HG03469 (cell line): ENCODE data around the gene PCSK4.
"Not testable (repeated sequence)": the region's sequence is repeated elsewhere in the genome, so short reads cannot be mapped to it uniquely, and the experiment has no call there.

Experiments
- ATAC-seq: cut with Tn5 transposase; IDR thresholded peaks from one replicate; pipeline ENCODE4 v1.9.1; 2021; ENCODE audit warnings: mild to moderate bottlenecking, moderate library complexity, moderate number of reproducible peaks; ENCODE audit not compliant: unreplicated experiment

The PCSK4 gene

DNA sequence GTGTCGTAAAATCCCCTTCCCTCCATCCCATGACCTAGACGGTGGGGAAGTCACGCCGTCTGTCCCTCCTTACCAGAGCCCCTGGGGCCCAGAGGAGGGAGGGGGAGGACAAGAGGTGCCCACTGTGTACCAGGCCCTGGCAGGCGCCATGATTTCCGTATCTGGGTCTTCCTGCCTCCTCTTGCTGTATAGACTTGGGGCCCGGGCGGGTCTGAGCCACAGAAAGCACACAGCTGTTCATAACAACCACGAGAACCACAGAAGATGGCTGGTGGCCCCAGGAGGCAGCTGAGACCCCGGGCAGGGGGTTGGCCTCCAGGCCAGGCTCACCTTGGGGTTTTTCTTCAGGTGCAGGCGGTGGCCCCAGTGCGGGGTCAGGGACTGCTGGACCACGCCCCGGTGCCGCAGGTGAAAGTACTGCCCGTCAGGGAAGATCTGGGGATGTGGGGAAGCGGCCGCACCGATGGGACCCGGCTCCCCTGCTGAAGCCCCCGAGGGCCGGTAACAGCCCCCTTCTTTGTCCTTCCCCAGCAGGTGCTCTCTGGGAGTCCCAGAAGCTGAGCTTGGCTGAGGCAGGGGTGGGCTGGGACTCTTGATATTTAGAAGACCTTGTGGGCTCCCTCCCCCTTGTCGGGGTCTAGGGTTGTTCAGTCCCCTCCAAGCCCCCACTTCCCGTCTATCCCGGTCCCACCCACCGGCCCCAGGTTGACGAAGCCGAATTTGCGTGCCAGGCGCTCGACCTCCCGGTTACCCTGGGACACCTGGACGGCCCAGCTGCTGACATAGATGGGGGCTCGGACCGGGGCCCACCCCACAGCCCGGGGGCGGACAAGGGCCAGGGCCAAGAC, 463 bp downstream of the PCSK4 start:
- ATAC-seq: no peak

DNA sequence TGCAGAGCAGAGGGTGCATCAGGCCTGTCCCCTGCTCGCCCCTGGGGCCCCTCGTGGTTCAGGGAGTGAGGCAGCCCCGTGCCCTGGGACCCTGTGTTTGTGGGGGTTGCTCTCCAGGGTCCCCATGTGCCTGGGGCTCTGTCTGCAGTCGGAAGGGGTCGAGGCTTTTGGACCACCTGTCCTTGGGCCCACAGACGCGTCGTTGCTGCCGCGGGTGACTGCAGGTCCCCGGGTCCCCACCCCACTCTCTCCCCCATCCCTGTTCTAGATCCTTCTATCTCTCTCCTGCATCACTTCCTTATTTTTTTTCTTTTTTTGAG, 1.9 kb downstream of the PCSK4 start:
- ATAC-seq: no peak

DNA sequence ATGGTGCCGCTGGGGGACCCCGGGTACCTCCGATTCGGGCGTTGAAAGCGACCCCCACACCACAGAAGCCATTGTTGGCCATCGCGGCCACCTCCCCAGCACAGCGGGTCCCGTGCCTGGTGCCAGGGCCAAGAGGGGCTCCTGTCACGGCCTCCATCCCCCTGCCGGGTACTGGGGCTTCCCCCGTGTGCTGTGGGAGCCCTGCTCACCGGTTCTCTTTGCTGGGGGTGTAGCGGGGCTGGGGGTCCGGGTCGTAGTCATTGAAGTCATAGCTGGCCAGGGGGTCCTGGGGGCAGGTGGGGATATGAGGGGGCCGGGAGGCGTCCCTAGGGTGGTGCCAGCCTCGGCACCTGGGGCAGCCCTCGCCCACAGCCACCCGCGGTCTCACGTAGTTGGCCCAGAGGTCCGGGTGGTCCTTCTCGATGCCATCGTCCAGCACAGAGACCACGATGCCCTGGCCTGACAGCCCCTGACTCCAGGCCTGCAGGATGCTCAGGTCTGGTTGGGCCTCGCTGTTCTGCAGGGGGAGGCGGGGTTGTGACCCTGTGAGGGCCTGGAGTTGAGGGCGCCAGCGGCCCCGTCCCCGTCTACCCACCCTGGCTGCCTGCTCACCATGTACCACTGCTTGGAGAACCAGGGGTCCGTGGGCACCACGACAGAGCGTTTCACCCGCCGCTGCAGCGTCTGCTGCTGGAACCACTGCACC, 2.4 kb downstream of the PCSK4 start:
- ATAC-seq: no peak

DNA sequence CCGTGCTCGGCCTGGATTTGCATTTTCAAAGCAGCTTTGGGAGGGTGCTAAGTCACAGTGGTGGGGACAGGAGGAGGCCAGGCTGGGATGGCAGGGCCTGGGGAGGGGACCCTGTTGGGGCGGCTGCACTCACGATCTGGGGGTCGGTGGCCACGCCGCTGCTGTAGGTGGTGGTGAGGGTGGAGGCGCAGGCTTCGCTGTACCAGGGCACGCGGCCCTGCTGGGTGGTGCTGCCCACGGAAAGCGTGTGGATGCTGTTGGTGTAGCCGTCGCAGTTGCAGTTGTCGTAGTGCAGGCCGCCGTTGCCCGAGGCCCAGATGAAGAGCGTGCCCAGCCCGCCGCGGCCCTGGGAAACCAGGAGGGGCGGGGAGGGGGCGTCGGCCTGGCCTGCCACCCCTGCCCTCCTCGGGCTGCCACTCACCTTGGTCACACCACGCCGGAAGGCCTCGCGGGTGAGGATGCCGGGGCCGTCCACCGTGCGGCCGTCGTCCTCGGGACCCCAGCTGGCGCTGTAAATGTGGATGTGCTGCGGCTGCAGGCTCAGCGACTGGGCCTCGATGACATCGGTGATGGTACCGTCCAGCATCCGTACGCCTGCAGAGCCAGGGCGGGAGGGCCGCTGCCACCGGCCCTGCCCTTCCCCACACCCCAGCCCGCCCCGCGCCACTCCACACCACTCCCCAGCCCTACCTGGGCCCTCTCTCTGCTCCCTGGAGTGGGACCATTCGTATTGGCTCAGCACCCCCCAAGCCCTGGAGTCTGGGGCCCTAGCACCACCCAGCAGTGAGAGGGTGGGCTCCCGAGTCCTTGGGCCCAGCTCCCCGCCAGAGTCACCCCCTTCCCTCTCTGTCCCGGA, 3.2 kb downstream of the PCSK4 start:
- no peak for ATAC-seq

DNA sequence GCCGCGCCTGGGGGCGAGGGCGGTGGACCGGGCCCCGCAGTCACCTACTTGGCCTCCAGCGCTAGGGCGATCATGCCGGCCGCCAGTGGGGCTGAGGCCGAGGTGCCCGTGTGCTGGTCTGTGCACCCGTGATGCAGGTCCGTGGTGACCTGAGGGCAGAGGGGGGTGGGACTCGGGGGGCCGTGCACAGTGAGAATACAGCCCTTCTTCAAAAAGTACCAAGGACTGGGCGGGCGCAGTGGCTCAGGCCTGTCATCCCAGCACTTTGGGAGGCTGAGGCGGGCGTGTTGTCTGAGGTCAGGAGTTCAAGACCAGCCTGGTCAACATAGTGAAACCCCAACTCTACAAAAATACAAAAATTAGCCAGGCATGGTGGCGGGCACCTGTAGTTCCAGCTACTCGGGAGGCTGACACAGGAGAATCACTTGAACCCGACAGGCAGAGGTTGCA, 6.1 kb downstream of the PCSK4 start:
- no peak for ATAC-seq

DNA sequence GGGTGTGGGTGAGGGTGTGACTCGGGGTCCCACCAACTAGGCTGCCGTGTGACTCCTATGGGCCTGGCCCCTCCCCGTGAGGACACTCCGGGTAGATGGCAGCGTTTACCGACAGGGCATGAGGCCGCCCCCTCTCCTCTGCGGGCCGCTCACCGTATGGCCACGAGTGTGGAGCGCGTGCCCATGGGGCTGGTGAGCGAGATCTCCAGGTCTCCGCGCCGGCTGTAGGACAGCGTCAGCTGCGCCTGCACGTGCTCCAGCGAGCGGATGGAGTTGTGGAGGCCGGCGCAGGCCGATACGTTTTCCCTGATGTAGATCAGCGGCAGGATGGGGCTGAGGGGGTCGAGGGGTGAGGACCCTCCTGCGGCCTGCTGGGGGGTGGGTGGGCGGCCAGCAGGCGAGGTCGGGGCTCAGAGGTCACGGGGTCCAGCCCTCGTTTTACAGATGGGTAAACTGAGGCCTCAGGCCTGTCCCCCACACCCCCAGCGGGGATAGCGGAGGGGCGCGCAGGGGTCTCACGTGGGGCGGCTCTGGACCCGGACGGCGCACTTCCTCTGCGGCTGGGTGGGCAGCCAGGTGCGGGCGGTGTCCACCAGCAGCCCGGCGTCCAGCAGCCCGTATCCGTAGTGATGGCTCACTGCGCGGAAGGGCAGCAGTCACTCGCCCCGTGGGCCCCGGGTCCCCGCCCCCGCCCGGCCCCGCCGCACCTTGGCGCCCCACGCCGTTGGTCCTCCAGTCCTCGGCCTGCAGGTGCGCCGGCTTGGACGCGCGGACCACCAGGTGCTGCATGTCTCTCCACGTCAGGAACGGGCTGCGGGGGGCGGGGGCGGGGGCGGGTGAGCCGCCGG, 6.8 kb downstream of the PCSK4 start:
- ATAC-seq: no peak

DNA sequence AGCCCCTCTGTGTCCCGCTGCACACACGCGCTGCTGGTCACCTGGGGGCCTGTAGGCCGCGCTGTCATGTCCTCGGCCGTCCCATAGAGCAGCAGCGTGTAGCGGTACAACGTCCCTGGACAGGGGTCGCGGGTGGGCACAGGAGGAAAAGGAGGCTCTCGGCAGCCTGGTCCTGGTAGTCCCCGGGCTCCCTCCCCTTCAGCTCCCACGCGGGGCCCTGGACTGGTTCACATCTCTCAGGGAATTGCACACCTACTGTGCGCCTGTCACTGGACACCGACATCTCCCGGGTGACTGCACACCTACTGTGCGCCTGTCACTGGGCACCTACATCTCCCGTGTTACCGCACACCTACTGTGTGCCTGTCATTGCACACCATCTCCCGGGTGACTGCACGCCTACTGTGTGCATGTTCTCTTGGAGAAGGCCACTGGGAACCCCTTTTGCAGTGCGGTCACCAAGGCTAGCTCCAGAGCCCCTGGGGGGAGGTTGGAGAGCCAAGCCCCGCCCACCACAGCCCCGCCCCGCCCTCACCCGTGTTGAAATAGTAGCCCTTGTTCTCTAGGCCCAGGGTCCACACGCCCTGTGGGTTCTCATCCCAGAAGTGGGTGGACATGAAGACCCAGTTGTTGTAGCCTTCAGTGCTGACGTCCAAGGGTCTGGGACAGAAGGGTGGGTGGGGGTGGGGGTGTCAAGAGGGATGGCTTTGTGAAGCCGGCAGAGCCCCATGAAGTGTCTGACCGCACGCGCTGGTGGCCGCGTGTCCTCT, 7.6 kb downstream of the PCSK4 start:
- no peak for ATAC-seq

DNA sequence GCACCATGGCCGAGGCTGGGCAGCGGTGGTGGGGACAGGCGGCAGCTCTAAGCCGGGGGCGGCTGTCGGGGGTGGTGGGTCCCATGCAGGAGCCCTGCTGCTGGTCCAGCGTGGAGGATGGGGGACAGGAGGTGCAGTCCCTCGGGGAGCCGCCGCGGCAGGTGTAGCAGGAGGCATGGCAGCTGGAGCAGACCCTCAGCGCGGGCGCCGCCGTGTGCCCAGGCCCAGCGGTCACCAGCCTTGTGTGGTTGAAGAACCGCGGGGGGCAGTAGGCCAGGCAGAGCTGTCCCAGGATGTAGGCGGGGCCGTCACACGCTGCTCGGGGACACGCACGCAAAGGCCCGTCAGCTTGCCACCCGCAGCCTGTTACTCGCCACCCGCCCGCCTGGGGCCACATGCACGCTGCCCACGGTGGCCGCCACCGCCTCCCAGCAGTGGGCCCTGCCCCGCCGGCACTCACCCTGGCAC, 8.2 kb downstream of the PCSK4 start:
- ATAC-seq: no peak

DNA sequence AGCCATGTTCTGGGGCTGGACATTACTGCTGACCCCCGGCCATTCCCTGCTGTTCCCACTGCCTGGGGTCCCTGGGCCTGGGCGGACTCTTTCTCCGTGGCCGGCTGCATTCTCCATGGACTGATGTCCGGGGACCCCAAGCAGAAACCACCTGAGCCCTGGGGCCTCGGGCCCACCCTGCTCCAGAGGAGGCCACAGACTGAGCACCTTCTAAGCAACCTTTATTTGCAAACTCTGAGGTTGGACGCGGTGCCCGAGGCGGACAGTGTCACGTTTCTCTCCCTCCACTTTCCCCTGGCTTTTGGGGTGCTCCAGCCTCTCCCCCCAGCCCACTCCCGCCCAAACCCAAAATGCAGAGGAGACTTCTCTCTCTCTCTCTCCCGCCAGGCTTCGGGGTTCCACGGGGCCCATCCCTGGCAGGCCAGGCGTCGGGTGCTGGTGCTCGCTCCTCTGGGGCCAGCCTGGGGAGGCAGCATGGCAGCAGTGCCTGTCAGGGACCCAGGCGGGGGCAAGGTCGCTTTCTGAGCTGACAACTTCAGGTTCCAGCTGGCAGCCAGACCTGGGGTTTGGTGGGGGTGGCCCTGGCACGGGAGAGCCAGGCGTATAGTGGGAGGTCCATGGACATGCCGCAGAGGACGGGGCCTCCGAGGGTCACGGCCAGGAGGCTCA, 8.8 kb downstream of the PCSK4 start:
- ATAC-seq: no peak

DNA sequence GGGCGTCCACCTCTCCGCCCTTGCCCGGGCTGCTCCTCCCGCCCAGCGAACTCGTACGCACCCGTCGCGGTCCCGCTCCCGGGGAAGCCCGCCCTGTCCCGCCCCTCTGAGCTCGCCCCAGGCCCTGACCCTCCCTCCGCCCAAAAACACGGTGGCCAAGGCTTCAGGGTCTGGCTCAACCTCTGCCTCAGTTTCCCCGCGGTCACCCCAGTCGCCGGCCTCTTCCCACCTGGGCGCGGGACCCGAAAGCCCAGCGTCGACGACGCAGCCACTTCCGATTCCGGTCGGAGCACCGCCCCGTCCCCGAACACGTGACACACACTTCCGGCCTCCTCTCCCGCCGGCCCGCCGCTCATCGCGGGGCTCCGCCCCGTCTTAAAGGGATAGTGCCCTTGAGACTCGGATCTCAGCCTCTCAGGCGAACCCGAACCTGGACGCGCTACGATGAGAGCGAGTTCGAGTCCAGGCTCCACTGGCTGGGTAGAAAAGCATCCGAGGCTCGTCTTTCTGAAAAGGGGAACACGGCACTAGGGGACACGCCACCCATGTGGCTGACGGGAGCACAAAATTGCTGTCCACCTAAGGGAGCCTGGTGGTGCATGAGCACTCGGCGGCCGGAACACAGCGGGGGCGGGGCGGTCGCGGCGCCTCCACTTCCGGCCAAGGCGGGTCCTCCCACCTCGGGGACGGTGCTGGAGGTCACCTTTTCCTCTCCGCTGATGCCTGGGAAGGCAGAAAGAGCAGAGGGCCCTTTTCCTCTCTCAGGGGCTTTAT, 11.0 kb downstream of the PCSK4 start, which contains the start of gene C19orf25:
C19orf25 (minus strand) TSS at position 282 of the 774 bp plus-strand sequence. CDS start 312 bp downstream, outside the sequence.
- no peak for ATAC-seq

DNA sequence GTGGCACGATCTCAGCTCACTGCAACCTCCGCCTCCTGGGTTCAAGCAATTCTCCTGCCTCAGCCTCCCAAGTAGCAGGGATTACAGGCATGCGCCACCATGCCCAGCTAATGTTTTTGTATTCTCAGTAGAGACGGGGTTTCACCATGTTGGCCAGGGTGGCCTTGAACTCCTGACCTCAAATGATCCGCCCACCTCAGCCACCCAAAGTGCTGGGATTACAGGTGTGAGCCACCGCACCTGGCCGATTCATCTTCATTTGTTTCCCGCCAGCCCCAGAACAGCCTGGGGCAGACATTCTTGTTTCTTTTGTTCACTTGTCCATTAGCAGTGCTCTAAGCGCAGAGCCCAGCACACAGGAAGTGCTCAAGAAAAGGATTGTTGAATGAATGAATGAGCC, 13.1 kb downstream of the PCSK4 start:
- not testable (repeated sequence) for ATAC-seq

DNA sequence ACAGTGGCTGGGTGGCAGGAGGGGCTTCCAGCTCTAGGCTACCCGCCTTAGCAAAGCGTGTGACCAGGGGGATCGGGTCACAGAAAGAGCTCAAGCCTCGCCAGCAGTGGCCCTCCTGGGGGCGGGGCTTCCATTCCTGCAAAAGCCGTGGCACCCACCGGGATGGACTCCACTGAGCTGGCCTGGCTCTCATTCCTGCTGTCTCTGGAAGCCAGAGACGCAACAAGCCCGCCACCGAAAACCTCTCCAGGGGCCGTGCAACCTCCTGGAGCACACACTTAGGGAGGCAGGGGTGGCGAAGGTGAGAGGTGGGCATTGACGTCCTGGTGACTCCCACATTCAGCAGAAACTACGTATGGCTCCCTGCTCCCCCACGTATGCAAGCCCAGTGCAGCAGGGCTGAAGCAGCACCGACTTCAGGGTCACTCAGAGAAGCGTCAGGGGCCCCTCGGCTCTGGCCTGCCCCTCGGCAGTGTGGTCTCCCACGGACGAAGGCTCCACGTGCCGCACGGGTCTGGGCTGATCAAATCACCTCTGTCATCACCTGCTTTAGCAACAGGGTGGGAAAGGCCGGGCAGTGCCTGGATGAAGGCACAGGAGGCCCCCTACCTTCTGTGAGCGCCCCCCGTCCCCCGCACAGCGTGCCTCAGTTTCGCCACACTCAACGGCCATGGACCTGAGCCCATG, 14.3 kb downstream of the PCSK4 start:
- no peak for ATAC-seq

DNA sequence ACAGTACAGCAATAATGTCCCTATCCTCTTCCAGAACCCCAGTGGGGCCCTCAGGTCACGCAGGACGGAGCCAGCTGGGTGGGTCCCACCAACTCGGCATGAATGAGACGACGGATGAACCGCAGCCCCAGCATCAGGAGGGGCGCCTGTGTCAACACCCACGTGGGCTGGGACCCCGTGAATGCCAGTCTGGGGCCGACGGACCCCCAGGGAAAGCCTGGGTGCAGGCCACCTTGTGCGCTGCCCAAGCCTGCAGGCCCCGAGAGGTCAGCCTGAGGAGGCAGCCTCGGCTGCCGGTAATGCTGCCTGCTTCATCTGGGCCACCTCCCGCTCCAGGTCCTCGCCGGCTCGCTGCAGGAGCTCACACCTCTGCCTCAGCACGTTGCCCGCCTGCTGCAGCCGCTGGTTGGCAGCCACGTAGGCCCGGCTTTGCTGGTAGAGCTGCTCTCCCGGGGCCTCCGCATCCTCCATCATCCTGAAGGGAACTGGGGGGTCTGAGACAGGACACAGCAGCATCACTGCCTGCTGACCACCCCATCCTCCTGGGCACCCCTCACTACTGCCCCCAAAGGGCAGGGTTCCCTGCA, 15.3 kb downstream of the PCSK4 start:
- ATAC-seq: no peak

DNA sequence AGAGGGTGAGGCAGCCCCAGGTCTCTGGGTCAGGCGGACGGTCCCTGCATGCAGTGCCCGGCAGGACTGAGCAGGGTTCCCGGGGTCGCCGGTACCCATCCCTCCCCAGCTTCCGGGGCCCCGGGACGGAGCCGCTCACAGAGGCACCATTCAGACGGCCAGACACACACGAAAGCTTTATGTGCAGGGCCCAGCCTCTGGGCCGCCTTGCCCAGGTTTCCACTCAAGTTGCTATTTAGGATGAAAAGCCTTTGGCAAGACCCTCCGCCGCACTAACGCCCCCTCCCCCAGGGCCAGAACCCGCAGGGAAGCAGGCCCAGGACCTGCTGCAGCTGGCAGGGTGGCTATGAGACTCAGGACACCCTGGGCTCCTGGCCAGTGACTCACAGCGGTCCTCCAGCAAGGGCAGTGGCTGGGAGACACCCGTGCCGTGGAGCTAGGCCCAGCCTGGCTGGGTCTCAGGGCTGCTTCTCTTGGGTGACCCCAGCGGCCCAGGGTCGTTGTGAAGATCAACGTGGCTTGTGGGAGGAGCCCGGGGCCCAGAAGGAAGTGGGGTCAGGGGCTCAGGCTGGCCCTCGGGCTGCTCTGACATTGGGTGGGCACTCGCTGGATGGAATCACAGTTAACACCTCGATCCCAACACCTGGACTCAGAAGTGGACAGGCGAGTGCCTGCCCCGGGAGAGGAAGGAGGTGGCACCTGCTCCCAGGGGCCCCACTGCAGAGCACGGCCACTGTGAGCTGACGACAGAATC, 16.0 kb downstream of the PCSK4 start:
- ATAC-seq: no peak

DNA sequence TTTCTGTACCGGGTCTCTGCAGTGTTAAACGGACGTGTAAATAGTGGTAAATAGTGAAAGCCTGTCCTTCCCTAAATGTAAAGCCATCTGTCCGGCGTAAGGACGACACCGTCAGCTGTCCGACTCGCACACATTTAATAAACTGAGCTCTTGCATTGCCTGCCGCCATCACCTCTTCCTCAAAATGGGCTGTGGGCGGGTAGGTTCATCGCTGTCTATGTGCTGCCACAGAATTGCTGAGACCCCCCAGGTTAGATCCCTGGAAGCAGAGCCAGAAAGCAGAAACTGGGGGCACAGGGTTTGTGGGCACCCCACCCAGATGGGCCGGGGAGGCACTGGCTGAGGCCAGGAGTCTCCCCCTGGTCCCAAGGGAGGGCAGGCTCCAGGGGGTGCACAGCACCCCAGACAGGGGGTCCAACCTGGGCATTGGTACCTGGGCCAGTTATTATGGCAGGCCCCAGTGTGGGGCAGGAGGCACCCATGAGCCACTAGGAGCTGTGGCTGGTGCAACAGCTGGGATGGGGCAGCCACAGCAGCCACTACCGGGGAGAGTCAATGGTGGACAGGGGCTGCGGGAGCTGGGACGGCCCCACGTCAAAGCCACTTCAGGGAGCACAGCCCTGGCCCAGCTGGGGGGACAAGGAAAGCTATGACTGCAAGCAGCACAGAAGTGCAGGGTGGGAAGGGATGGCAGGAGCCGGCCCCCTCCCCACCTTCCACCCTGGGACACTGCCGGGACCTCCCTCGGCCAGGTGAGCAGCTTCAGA, 16.9 kb downstream of the PCSK4 start:
- ATAC-seq: no peak
